ENCODE measurements around the gene SEMA3E.

DNA sequence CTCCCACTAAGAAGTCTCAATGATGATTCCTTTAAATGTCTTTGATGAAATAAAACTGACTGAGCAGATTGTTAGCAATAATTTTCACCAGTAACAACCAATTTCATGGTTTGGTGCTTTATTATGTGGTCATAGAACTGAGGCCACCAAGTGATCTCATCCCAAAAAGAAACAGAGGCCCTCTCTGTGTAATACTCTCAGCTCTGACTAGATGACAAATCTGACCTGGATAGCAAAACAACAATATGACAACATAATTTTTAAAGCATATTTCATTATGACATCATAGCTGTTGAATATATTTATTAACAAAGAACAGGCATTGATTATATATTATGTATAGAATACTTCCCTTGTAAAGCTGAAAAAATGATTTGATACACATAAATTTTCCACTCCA, 5.9 kb downstream of the SEMA3E start:
- TF ChIP-seq POLR2AphosphoS5 (IDR thresholded peaks at IDR 0.05; ENCODE audit: low read depth, low read length): no peak
- no peak for TF ChIP-seq POLR2A (IDR thresholded peaks at IDR 0.05; ENCODE audit: low read depth, low read length)

Measured in GM12892 (cell line).